Gastrocnemius medialis (tissue), 4 donors: ENCODE results near the gene MLYCD.

Source experiments
- CTCF ChIP-seq, 5 experiments: fragments of 450-650 bp in 3 of 5; fragments of 200-600 bp in 2 of 5; sonication (generic) in 2 of 5; IDR thresholded peaks in 4 of 5; conservative IDR thresholded peaks in 1 of 5; 1 replicate in 4 of 5; 2 replicates in 1 of 5; pipeline ENCODE4 v1.5.1; 2016 to 2019; ENCODE audit warnings: antibody characterized with exemption in 5 of 5, mild to moderate bottlenecking in 3 of 5, moderate library complexity in 3 of 5
- POLR2A ChIP-seq, 2 donors: fragments of 450-650 bp; IDR thresholded peaks; one replicate each; pipeline ENCODE4 v1.6.1; 2017; ENCODE audit warnings: antibody characterized with exemption in 2 of 2, mild to moderate bottlenecking in 2 of 2, moderate library complexity in 2 of 2

- TF ChIP-seq CTCF (IDR thresholded peaks at IDR 0.05 in 4 of 5, conservative IDR thresholded peaks at IDR 0.05 in 1 of 5), result no peak
- no peak for TF ChIP-seq POLR2A (IDR thresholded peaks at IDR 0.05)
Observed at GRCh38 chr16:83913245-83913633, 14.3 kb downstream of the MLYCD start.
